ENCODE measurements around the gene TPD52L2.

The TPD52L2 gene

GRCh38 chr20:63884506-63885263 lies 19.6 kb downstream of the TPD52L2 start:
- Histone ChIP-seq H3K36me3 (ENCODE audit: insufficient read depth, low read length) (peaks cover 49% of the 10 kb centered on the region), H3K27ac (ENCODE audit: low read depth, low read length, poor library complexity, severe bottlenecking) (no peak overlapping the region), H3K27me3 (ENCODE audit: insufficient read depth, low read length) (no peaks in the 10 kb centered on the region), H3K9me3 (ENCODE audit: low read length) (no peaks in the 10 kb centered on the region), H3K9me2 (ENCODE audit: low read depth, low read length) (no peaks in the 10 kb centered on the region), H3K4me2 (ENCODE audit: low read length) (no peak overlapping the region), H3K79me2 (ENCODE audit: insufficient read depth, low read length) (no peaks in the 10 kb centered on the region), H3K4me3 (ENCODE audit: low read depth, low read length, poor library complexity, severe bottlenecking) (no peak overlapping the region), H3K4me1 (ENCODE audit: insufficient read depth, low read length, severe bottlenecking) (no peaks in the 10 kb centered on the region), H4K20me1 (ENCODE audit: insufficient read depth, low read length) (no peaks in the 10 kb centered on the region), H3K9ac (ENCODE audit: low read length) (no peak overlapping the region), H2AFZ (ENCODE audit: low read length) (no peak overlapping the region), H3F3A (ENCODE audit: insufficient read depth, low read length) (no peaks in the 10 kb centered on the region)
- TF ChIP-seq CTCF (IDR thresholded peaks at IDR 0.05; ENCODE audit: low read length), result no peak
- TF ChIP-seq EZH2 (IDR thresholded peaks at IDR 0.05; ENCODE audit: borderline replicate concordance, low read length), result no peak

- H3K79me2 ChIP-seq (ENCODE audit: insufficient read depth, low read length), result no peaks in the 10 kb centered on the region
- no peaks in the 10 kb centered on the region for H3K4me1 ChIP-seq (ENCODE audit: insufficient read depth, low read length, severe bottlenecking)
- H4K20me1 ChIP-seq (ENCODE audit: insufficient read depth, low read length), result no peaks in the 10 kb centered on the region
- no peaks in the 10 kb centered on the region for H3K27me3 ChIP-seq (ENCODE audit: insufficient read depth, low read length)
- H3K9me3 ChIP-seq (ENCODE audit: low read length), result no peaks in the 10 kb centered on the region
- no peak overlapping the region for H2AFZ ChIP-seq (ENCODE audit: low read length)
- no peak overlapping the region for H3K27ac ChIP-seq (ENCODE audit: low read depth, low read length, poor library complexity, severe bottlenecking)
- no peaks in the 10 kb centered on the region for H3K9me2 ChIP-seq (ENCODE audit: low read depth, low read length)
- no peak for TF ChIP-seq EZH2 (IDR thresholded peaks at IDR 0.05; ENCODE audit: borderline replicate concordance, low read length)
- no peaks in the 10 kb centered on the region for H3F3A ChIP-seq (ENCODE audit: insufficient read depth, low read length)
- no peak overlapping the region for H3K4me2 ChIP-seq (ENCODE audit: low read length)
- peaks cover 57% of the 10 kb centered on the region for H3K36me3 ChIP-seq (ENCODE audit: insufficient read depth, low read length)
- no peak overlapping the region for H3K9ac ChIP-seq (ENCODE audit: low read length)
- H3K4me3 ChIP-seq (ENCODE audit: low read depth, low read length, poor library complexity, severe bottlenecking), result no peak overlapping the region
Measured at GRCh38 chr20:63885264-63886053, 20.4 kb downstream of the TPD52L2 start.

- Histone ChIP-seq H3K27me3 (ENCODE audit: insufficient read depth, low read length) (no peaks in the 10 kb centered on the region), H3F3A (ENCODE audit: insufficient read depth, low read length) (no peaks in the 10 kb centered on the region), H3K9ac (ENCODE audit: low read length) (no peak overlapping the region), H4K20me1 (ENCODE audit: insufficient read depth, low read length) (no peaks in the 10 kb centered on the region), H3K36me3 (ENCODE audit: insufficient read depth, low read length) (peaks cover 62% of the 10 kb centered on the region), H3K27ac (ENCODE audit: low read depth, low read length, poor library complexity, severe bottlenecking) (no peak overlapping the region), H3K79me2 (ENCODE audit: insufficient read depth, low read length) (no peaks in the 10 kb centered on the region), H3K9me3 (ENCODE audit: low read length) (no peaks in the 10 kb centered on the region), H3K4me2 (ENCODE audit: low read length) (no peak overlapping the region), H3K9me2 (ENCODE audit: low read depth, low read length) (no peaks in the 10 kb centered on the region), H2AFZ (ENCODE audit: low read length) (no peak overlapping the region), H3K4me1 (ENCODE audit: insufficient read depth, low read length, severe bottlenecking) (no peaks in the 10 kb centered on the region), H3K4me3 (ENCODE audit: low read depth, low read length, poor library complexity, severe bottlenecking) (no peak overlapping the region)
- TF ChIP-seq CTCF (IDR thresholded peaks at IDR 0.05; ENCODE audit: low read length), result no peak
- TF ChIP-seq EZH2 (IDR thresholded peaks at IDR 0.05; ENCODE audit: borderline replicate concordance, low read length), result no peak
Measured at GRCh38 chr20:63886054-63886419, 21.0 kb downstream of the TPD52L2 start.

All from OCI-LY1 (cell line).